ENCODE measurements around the gene TRIM71. TPM values are rescaled to one million over a fixed set of nuclear protein-coding genes. Genes with fewer than 3 reads are reported as not detected.

TRIM71 gene
- total RNA-seq, 1 experiment from 2014 or later = 0.18 TPM

DNA sequence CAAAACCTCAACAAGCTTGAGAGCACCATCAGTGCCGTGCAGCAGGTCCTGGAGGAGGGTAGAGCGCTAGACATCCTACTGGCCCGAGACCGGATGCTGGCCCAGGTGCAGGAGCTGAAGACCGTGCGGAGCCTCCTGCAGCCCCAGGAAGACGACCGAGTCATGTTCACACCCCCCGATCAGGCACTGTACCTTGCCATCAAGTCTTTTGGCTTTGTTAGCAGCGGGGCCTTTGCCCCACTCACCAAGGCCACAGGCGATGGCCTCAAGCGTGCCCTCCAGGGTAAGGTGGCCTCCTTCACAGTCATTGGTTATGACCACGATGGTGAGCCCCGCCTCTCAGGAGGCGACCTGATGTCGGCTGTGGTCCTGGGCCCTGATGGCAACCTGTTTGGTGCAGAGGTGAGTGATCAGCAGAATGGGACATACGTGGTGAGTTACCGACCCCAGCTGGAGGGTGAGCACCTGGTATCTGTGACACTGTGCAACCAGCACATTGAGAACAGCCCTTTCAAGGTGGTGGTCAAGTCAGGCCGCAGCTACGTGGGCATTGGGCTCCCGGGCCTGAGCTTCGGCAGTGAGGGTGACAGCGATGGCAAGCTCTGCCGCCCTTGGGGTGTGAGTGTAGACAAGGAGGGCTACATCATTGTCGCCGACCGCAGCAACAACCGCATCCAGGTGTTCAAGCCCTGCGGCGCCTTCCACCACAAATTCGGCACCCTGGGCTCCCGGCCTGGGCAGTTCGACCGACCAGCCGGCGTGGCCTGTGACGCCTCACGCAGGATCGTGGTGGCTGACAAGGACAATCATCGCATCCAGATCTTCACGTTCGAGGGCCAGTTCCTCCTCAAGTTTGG, 72.9 kb downstream of the TRIM71 start:
- CTCF ChIA-PET = no interaction called here
- peaks cover 4% of the 10 kb centered on the region; the same call in 1 of the 2 replicates for H3K27me3 ChIP-seq (ENCODE audit: control insufficient read depth, insufficient read depth, low read length)
- DNase-seq (ENCODE audit: low read depth, low spot score) = no peak
- no peak overlapping the region for H3K4me3 ChIP-seq (ENCODE audit: low read depth in 2 of 2, low read length in 2 of 2)
- ATAC-seq = no peak
- no TSS peak for BruUV-seq (replicated peaks)
- POLR2A ChIA-PET = no interaction called here
- no peak overlapping the region for H3K27ac ChIP-seq (ENCODE audit: low read length)
- in situ Hi-C loops (cut with HindIII; ENCODE audit: low pct_unique_long_range_greater_than_20kb, low sequenced_read_pairs) = no loop called here
- no peaks in the 10 kb centered on the region for H3K9me3 ChIP-seq (ENCODE audit: control insufficient read depth, insufficient read depth, low read depth, low read length)
- no peaks in the 10 kb centered on the region for H3K4me1 ChIP-seq (ENCODE audit: control insufficient read depth, insufficient read depth, low read length)
- intact Hi-C loops (cut with micrococcal nuclease; ENCODE audit: unreplicated experiment) = no loop called here
- no peaks in the 10 kb centered on the region for H3K36me3 ChIP-seq (ENCODE audit: control insufficient read depth, insufficient read depth, low read length)
- TF ChIP-seq SIN3A (IDR thresholded peaks at IDR 0.05; ENCODE audit: borderline replicate concordance, insufficient read depth, low read depth, low read length) (no peak), POLR2AphosphoS5 (IDR thresholded peaks at IDR 0.05; ENCODE audit: low read depth, low read length) (no peak), CTCF (IDR thresholded peaks at IDR 0.05) (no peak), TCF7L2 (IDR thresholded peaks at IDR 0.05; ENCODE audit: low read depth, low read length) (no peak)
- TF ChIP-seq, protein P1, sequence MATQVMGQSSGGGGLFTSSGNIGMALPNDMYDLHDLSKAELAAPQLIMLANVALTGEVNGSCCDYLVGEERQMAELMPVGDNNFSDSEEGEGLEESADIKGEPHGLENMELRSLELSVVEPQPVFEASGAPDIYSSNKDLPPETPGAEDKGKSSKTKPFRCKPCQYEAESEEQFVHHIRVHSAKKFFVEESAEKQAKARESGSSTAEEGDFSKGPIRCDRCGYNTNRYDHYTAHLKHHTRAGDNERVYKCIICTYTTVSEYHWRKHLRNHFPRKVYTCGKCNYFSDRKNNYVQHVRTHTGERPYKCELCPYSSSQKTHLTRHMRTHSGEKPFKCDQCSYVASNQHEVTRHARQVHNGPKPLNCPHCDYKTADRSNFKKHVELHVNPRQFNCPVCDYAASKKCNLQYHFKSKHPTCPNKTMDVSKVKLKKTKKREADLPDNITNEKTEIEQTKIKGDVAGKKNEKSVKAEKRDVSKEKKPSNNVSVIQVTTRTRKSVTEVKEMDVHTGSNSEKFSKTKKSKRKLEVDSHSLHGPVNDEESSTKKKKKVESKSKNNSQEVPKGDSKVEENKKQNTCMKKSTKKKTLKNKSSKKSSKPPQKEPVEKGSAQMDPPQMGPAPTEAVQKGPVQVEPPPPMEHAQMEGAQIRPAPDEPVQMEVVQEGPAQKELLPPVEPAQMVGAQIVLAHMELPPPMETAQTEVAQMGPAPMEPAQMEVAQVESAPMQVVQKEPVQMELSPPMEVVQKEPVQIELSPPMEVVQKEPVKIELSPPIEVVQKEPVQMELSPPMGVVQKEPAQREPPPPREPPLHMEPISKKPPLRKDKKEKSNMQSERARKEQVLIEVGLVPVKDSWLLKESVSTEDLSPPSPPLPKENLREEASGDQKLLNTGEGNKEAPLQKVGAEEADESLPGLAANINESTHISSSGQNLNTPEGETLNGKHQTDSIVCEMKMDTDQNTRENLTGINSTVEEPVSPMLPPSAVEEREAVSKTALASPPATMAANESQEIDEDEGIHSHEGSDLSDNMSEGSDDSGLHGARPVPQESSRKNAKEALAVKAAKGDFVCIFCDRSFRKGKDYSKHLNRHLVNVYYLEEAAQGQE (IDR thresholded peaks at IDR 0.05; ENCODE audit: insufficient read depth in 1 of 2, low read depth in 2 of 2, low read length in 1 of 2) = no peak

GRCh38 chr3:32891365-32891764, 73.6 kb downstream of the TRIM71 start:
- Histone ChIP-seq H3K9me3 (ENCODE audit: control insufficient read depth, insufficient read depth, low read depth, low read length) (no peaks in the 10 kb centered on the region), H3K4me3 (ENCODE audit: low read depth in 2 of 2, low read length in 2 of 2) (no peak overlapping the region), H3K4me1 (ENCODE audit: control insufficient read depth, insufficient read depth, low read length) (no peaks in the 10 kb centered on the region), H3K27ac (ENCODE audit: low read length) (no peak overlapping the region), H3K27me3 (ENCODE audit: control insufficient read depth, insufficient read depth, low read length) (peaks cover 4% of the 10 kb centered on the region; the same call in 1 of the 2 replicates), H3K36me3 (ENCODE audit: control insufficient read depth, insufficient read depth, low read length) (no peaks in the 10 kb centered on the region)
- intact Hi-C loops (cut with micrococcal nuclease; ENCODE audit: unreplicated experiment) = no loop called here
- TF ChIP-seq SIN3A (IDR thresholded peaks at IDR 0.05; ENCODE audit: borderline replicate concordance, insufficient read depth, low read depth, low read length) (no peak), TCF7L2 (IDR thresholded peaks at IDR 0.05; ENCODE audit: low read depth, low read length) (no peak), CTCF (IDR thresholded peaks at IDR 0.05) (no peak), POLR2AphosphoS5 (IDR thresholded peaks at IDR 0.05; ENCODE audit: low read depth, low read length) (no peak)
- TF ChIP-seq, protein P1 (IDR thresholded peaks at IDR 0.05; ENCODE audit: insufficient read depth in 1 of 2, low read depth in 2 of 2, low read length in 1 of 2) = no peak
- no TSS peak for BruUV-seq (replicated peaks)
- DNase-seq (ENCODE audit: low read depth, low spot score) (no peak), ATAC-seq (no peak)
- POLR2A ChIA-PET = no interaction called here
- CTCF ChIA-PET = no interaction called here
- in situ Hi-C loops (cut with HindIII; ENCODE audit: low pct_unique_long_range_greater_than_20kb, low sequenced_read_pairs) = no loop called here

Data from Panc1 (cell line).